Panc1 (cell line): ENCODE data around the gene RAB18. TPM values are rescaled to one million over a fixed set of nuclear protein-coding genes. Genes with fewer than 3 reads are reported as not detected.

ENCODE experiments used
- ATAC-seq: fragments of 200-7000 bp; cut with Tn5 transposase; 2 replicates; pipeline ENCODE4 v1.9.1; 2020; ENCODE audit warnings: mild to moderate bottlenecking, moderate library complexity
- BruUV-seq: library from RNA; stranded (reverse); fragments of 400-500 nt; replicated peaks from 2 replicates; lab custom pipeline; 2021; lab: Mats Ljungman, UMichigan
- CTCF ChIA-PET: fragments of 300-600 bp; sonication (Branson Sonifier 250); formaldehyde crosslinking; loops from one replicate; lab custom pipeline; 2022; ENCODE audit warnings: antibody characterized with exemption; lab: Charles Lee
- POLR2A ChIA-PET: fragments of 300-600 bp; sonication (Branson Sonifier 250); formaldehyde crosslinking; loops from one replicate; lab custom pipeline; 2022; ENCODE audit warnings: antibody characterized with exemption; lab: Charles Lee
- DNase-seq: peaks from one replicate; pipeline ENCODE4 v3.0.0-alpha.2; 2010; ENCODE audit warnings: low read depth, low spot score
- H3K27ac ChIP-seq: 2 replicates; pipeline ENCODE4 v1.5.1; 2011; ENCODE audit warnings: mild to moderate bottlenecking, low read length, inconsistent platforms
- H3K27me3 ChIP-seq: fragments of 200-500 bp; sonication (Bioruptor generic); 2 replicates; pipeline ENCODE4 v1.6.0; 2014; ENCODE audit warnings: low read length, inconsistent platforms; ENCODE audit not compliant: control insufficient read depth, insufficient read depth
- H3K36me3 ChIP-seq: fragments of 200-500 bp; sonication (Bioruptor generic); 2 replicates; pipeline ENCODE4 v1.5.1; 2014; ENCODE audit warnings: inconsistent platforms, mild to moderate bottlenecking, low read length, moderate library complexity; ENCODE audit not compliant: control insufficient read depth, insufficient read depth
- H3K4me1 ChIP-seq: 2 replicates; pipeline ENCODE4 v1.5.1; 2011; ENCODE audit warnings: inconsistent platforms, mild to moderate bottlenecking, low read length, moderate library complexity; ENCODE audit not compliant: control insufficient read depth, insufficient read depth
- H3K4me3 ChIP-seq, 2 experiments: 2 replicates each; pipeline ENCODE4 v1.5.1; 2011 to 2012; ENCODE audit warnings: low read depth in 2 of 2, low read length in 2 of 2, mild to moderate bottlenecking in 2 of 2, inconsistent platforms in 1 of 2, moderate library complexity in 1 of 2
- H3K9me3 ChIP-seq: fragments of 200-500 bp; sonication (Bioruptor generic); 2 replicates; pipeline ENCODE4 v1.5.1; 2014; ENCODE audit warnings: low read depth, mild to moderate bottlenecking, inconsistent platforms, low read length, moderate library complexity; ENCODE audit not compliant: control insufficient read depth, insufficient read depth
- POLR2AphosphoS5 ChIP-seq: IDR thresholded peaks from 2 replicates; pipeline ENCODE4 v1.6.1; 2012; ENCODE audit warnings: mild to moderate bottlenecking, low read depth, low read length, moderate library complexity
- SIN3A ChIP-seq: IDR thresholded peaks from 2 replicates; pipeline ENCODE4 v1.6.1; 2012; ENCODE audit warnings: low read depth, mild to moderate bottlenecking, low read length, moderate library complexity, borderline replicate concordance; ENCODE audit not compliant: insufficient read depth
- TCF7L2 ChIP-seq: IDR thresholded peaks from 2 replicates; pipeline ENCODE4 v1.6.1; 2011; ENCODE audit warnings: mild to moderate bottlenecking, low read depth, low read length, inconsistent platforms
- in situ Hi-C: cut with HindIII; loops from 2 replicates; pipeline ENCODE4 v1.10.0; 2016; ENCODE audit warnings: low sequenced_read_pairs, low pct_unique_long_range_greater_than_20kb
- intact Hi-C: fragments of 100-400 bp; cut with micrococcal nuclease; formaldehyde crosslinking; loops from one replicate; pipeline ENCODE4 v1.10.0; 2022; ENCODE audit not compliant: unreplicated experiment
- total RNA-seq: library from RNA; stranded (reverse); gene quantifications from one replicate; pipeline ENCODE4 v1.2.1, GENCODE V29; 2021; ENCODE audit not compliant: unreplicated experiment
- TF ChIP-seq, protein P1 (sequence below): fragments of 450-650 bp; IDR thresholded peaks from 2 replicates; pipeline ENCODE4 v1.5.1; 2017; ENCODE audit warnings: mild to moderate bottlenecking
- TF ChIP-seq, protein P2 (sequence below), 2 experiments: IDR thresholded peaks; 2 replicates each; pipeline ENCODE4 v1.6.1; 2011 to 2012; ENCODE audit warnings: low read depth in 2 of 2, control low read depth in 1 of 2, low read length in 1 of 2, mild to moderate bottlenecking in 1 of 2, moderate library complexity in 1 of 2; ENCODE audit not compliant: insufficient read depth in 1 of 2

Gene RAB18
- total RNA-seq, 1 experiment from 2014 or later: 55.4 TPM

DNA sequence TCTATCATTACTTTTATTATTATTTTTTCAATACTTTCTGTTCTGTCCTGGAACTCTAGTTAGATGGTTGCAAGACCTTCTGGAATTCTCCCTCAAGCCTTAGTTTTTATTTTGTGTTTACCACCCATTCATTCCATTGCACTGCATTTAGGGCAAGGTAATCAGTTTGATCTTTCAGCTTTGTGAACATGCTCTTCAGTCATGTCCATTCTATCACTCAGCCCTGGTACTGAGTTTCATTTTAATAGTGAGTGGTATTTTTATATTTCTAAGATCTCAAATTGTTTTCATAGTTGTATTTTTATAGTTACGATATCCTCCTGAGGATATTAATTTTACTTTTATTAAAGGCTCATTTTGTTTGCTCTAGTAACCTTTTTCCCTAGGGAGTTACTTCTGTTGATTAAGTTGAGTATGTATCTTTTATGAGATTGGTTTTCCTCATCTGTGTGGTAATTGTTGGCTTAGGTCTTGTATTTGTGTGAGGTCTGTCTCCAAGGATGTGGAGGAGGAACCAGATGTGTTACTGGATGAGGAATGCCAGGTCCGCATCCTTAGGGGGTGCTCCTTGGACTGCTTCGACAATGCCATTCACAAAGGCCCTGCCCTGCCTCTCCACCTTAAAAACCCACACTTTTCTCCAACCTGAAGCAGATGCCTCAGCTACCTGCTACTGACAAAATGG, 46.7 kb upstream of the RAB18 start:
- peaks cover 2% of the 10 kb centered on the region; the same call in 1 of the 2 replicates for H3K27me3 ChIP-seq
- ChIA-PET CTCF (no interaction called here), POLR2A (no interaction called here)
- in situ Hi-C loops (no loop called here), intact Hi-C loops (no loop called here)
- TF ChIP-seq, protein P1, sequence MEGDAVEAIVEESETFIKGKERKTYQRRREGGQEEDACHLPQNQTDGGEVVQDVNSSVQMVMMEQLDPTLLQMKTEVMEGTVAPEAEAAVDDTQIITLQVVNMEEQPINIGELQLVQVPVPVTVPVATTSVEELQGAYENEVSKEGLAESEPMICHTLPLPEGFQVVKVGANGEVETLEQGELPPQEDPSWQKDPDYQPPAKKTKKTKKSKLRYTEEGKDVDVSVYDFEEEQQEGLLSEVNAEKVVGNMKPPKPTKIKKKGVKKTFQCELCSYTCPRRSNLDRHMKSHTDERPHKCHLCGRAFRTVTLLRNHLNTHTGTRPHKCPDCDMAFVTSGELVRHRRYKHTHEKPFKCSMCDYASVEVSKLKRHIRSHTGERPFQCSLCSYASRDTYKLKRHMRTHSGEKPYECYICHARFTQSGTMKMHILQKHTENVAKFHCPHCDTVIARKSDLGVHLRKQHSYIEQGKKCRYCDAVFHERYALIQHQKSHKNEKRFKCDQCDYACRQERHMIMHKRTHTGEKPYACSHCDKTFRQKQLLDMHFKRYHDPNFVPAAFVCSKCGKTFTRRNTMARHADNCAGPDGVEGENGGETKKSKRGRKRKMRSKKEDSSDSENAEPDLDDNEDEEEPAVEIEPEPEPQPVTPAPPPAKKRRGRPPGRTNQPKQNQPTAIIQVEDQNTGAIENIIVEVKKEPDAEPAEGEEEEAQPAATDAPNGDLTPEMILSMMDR: no peak
- TF ChIP-seq, protein P2, sequence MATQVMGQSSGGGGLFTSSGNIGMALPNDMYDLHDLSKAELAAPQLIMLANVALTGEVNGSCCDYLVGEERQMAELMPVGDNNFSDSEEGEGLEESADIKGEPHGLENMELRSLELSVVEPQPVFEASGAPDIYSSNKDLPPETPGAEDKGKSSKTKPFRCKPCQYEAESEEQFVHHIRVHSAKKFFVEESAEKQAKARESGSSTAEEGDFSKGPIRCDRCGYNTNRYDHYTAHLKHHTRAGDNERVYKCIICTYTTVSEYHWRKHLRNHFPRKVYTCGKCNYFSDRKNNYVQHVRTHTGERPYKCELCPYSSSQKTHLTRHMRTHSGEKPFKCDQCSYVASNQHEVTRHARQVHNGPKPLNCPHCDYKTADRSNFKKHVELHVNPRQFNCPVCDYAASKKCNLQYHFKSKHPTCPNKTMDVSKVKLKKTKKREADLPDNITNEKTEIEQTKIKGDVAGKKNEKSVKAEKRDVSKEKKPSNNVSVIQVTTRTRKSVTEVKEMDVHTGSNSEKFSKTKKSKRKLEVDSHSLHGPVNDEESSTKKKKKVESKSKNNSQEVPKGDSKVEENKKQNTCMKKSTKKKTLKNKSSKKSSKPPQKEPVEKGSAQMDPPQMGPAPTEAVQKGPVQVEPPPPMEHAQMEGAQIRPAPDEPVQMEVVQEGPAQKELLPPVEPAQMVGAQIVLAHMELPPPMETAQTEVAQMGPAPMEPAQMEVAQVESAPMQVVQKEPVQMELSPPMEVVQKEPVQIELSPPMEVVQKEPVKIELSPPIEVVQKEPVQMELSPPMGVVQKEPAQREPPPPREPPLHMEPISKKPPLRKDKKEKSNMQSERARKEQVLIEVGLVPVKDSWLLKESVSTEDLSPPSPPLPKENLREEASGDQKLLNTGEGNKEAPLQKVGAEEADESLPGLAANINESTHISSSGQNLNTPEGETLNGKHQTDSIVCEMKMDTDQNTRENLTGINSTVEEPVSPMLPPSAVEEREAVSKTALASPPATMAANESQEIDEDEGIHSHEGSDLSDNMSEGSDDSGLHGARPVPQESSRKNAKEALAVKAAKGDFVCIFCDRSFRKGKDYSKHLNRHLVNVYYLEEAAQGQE (IDR thresholded peaks at IDR 0.05; ENCODE audit: insufficient read depth in 1 of 2, low read depth in 2 of 2, low read length in 1 of 2): no peak
- TF ChIP-seq SIN3A (no peak), TCF7L2 (no peak), POLR2AphosphoS5 (no peak)
- no TSS peak for BruUV-seq
- DNase-seq: no peak
- no peaks in the 10 kb centered on the region for H3K9me3 ChIP-seq
- H3K36me3 ChIP-seq: no peaks in the 10 kb centered on the region
- H3K27ac ChIP-seq: no peak overlapping the region
- H3K4me3 ChIP-seq: no peak overlapping the region
- H3K4me1 ChIP-seq: no peaks in the 10 kb centered on the region
- no peak for ATAC-seq

DNA sequence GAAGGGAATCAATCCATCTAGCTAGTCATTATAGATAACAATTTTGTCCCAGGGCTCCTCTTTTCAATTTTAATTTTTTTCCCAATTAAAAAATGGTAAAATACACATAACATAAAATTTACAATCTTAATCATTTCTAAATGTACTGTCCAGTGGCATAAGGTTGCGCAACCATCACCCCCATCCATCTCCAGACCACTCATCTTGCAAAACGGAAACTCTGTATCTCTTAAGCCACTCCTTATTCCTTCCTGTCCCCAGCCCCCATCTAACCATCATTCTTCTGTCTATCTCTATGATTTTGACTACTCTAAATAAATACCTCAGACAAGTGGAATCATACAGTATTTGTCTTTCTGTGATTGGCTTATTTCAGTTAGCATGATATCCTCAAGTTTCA, 46.1 kb upstream of the RAB18 start:
- no peak overlapping the region for H3K4me3 ChIP-seq
- H3K4me1 ChIP-seq: no peaks in the 10 kb centered on the region
- DNase-seq (no peak), ATAC-seq (no peak)
- ChIA-PET CTCF (no interaction called here), POLR2A (no interaction called here)
- BruUV-seq: no TSS peak
- peaks cover 2% of the 10 kb centered on the region; the same call in 1 of the 2 replicates for H3K27me3 ChIP-seq
- H3K36me3 ChIP-seq: no peaks in the 10 kb centered on the region
- TF ChIP-seq POLR2AphosphoS5 (no peak), SIN3A (no peak), TCF7L2 (no peak)
- TF ChIP-seq, protein P2 (IDR thresholded peaks at IDR 0.05; ENCODE audit: insufficient read depth in 1 of 2, low read depth in 2 of 2, low read length in 1 of 2): no peak
- TF ChIP-seq, protein P1: no peak
- H3K27ac ChIP-seq: no peak overlapping the region
- in situ Hi-C loops: no loop called here
- intact Hi-C loops: no loop called here
- no peaks in the 10 kb centered on the region for H3K9me3 ChIP-seq
